Measurements from ENCODE around the gene YIPF7. TPM values are rescaled to one million over a fixed set of nuclear protein-coding genes. Genes with fewer than 3 reads are reported as not detected.

The YIPF7 gene
- under 1 TPM; 0.40 to 0.78 (median 0.51) TPM for polyA plus RNA-seq (ENCODE audit: insufficient read length in 3 of 3)
- long read RNA-seq, donor 1: 0 reads
- long read RNA-seq, donor 2: 0 reads
- long read RNA-seq, donor 3: 0 reads
- long read RNA-seq, donor 4: 0 reads
- long read RNA-seq, donor 5: 0 reads
- long read RNA-seq, donor 6, partial matches to known transcripts: 16 of 16 reads
- long read RNA-seq, donor 6, other reads (novel, unspliced or antisense): 0 of 16 reads
- long read RNA-seq, donor 7: 0 reads
- long read RNA-seq, donor 8: 0 reads
- long read RNA-seq, donor 9: 0 reads
- long read RNA-seq, donor 10: 0 reads
- long read RNA-seq, donor 11: 0 reads
- long read RNA-seq, donor 12: 0 reads
- long read RNA-seq, donor 13: 0 reads
- long read RNA-seq, donor 14: 0 reads
- long read RNA-seq, donor 15: 0 reads
- long read RNA-seq, donor 16: 0 reads

GRCh38 chr4:44651425-44651824 is at the start of gene YIPF7:
TSS of gene YIPF7 (minus strand) at chr4:44651625. CDS start at chr4:44650100, 1,525 bp downstream.
- no peak for DNase-seq

GRCh38 chr4:44701037-44701436 is 49.6 kb upstream of the YIPF7 start:
- no peak for DNase-seq

- DNase-seq: no peak
These were observed 49.0 kb upstream of the YIPF7 start for GRCh38 chr4:44700427-44700826.

GRCh38 chr4:44684648-44685047 is 33.2 kb upstream of the YIPF7 start:
- DNase-seq: no peak

- no peak for DNase-seq
These were observed 27.6 kb upstream of the YIPF7 start for GRCh38 chr4:44679060-44679459.

- peak; percentile 89 for DNase-seq
These were observed 26.9 kb upstream of the YIPF7 start, which contains the start of gene GUF1 for GRCh38 chr4:44678094-44679041. TSS of gene GUF1 (plus strand) at chr4:44678420. CDS start at chr4:44678623, 203 bp downstream.

- DNase-seq: no peak
These were observed 23.9 kb upstream of the YIPF7 start for GRCh38 chr4:44675366-44675765.

GRCh38 chr4:44674471-44674870 is 23.0 kb upstream of the YIPF7 start:
- no peak for DNase-seq

- no peak for DNase-seq
These were observed 20.2 kb upstream of the YIPF7 start for GRCh38 chr4:44671636-44672035.

GRCh38 chr4:44670506-44671199 is 19.2 kb upstream of the YIPF7 start:
- no peak for DNase-seq

GRCh38 chr4:44668526-44668925 is 17.1 kb upstream of the YIPF7 start:
- DNase-seq: no peak

- no peak for DNase-seq
These were observed 12.3 kb upstream of the YIPF7 start for GRCh38 chr4:44663539-44664263.

- DNase-seq: no peak
These were observed 11.2 kb upstream of the YIPF7 start for GRCh38 chr4:44662623-44663005.

GRCh38 chr4:44661940-44662622 is 10.7 kb upstream of the YIPF7 start:
- DNase-seq: no peak

- no peak for DNase-seq
These were observed 9.0 kb upstream of the YIPF7 start for GRCh38 chr4:44660396-44660795.

GRCh38 chr4:44652002-44652401 is 577 bp upstream of the YIPF7 start:
- DNase-seq: no peak

GRCh38 chr4:44646151-44646550 is 5.3 kb downstream of the YIPF7 start:
- no peak for DNase-seq

GRCh38 chr4:44638091-44638490 is 13.3 kb downstream of the YIPF7 start:
- no peak for DNase-seq

GRCh38 chr4:44632733-44633132 is 18.7 kb downstream of the YIPF7 start:
- DNase-seq: no peak

GRCh38 chr4:44632089-44632488 is 19.3 kb downstream of the YIPF7 start:
- no peak for DNase-seq
